ENCODE results near the gene SYNDIG1.

Gene SYNDIG1

GRCh38 chr20:24470746-24471582, 1.5 kb downstream of the SYNDIG1 start:
- H3K4me3 ChIP-seq (ENCODE audit: low read depth, low read length) = peak overlapping the region; percentile 53
- TF ChIP-seq CTCF (conservative IDR thresholded peaks at IDR 0.05; ENCODE audit: low read depth, low read length) = no peak

GRCh38 chr20:24472426-24472825, 3.0 kb downstream of the SYNDIG1 start:
- no peak for TF ChIP-seq CTCF (conservative IDR thresholded peaks at IDR 0.05; ENCODE audit: low read depth, low read length)
- H3K4me3 ChIP-seq (ENCODE audit: low read depth, low read length) = no peak overlapping the region
- DNase-seq (ENCODE audit: low read depth) = no peak

More at GRCh38 chr20:24470746-24471582, 1.5 kb downstream of the SYNDIG1 start:
- no peak for DNase-seq (ENCODE audit: low read depth)

GRCh38 chr20:24473435-24474223, 4.2 kb downstream of the SYNDIG1 start:
- TF ChIP-seq CTCF (conservative IDR thresholded peaks at IDR 0.05; ENCODE audit: low read depth, low read length) = no peak
- H3K4me3 ChIP-seq (ENCODE audit: low read depth, low read length) = no peak overlapping the region
- no peak for DNase-seq (ENCODE audit: low read depth)

GRCh38 chr20:24477831-24478547, 8.6 kb downstream of the SYNDIG1 start:
- no peak overlapping the region for H3K4me3 ChIP-seq (ENCODE audit: low read depth, low read length)
- no peak for DNase-seq (ENCODE audit: low read depth)
- TF ChIP-seq CTCF (conservative IDR thresholded peaks at IDR 0.05; ENCODE audit: low read depth, low read length) = no peak

- H3K4me3 ChIP-seq (ENCODE audit: low read depth, low read length) = no peak overlapping the region
- DNase-seq (ENCODE audit: low read depth) = no peak
- TF ChIP-seq CTCF (conservative IDR thresholded peaks at IDR 0.05; ENCODE audit: low read depth, low read length) = no peak
Observed at GRCh38 chr20:24478584-24478983, 9.2 kb downstream of the SYNDIG1 start.

- H3K4me3 ChIP-seq (ENCODE audit: low read depth, low read length) = no peak overlapping the region
- no peak for DNase-seq (ENCODE audit: low read depth)
- TF ChIP-seq CTCF (conservative IDR thresholded peaks at IDR 0.05; ENCODE audit: low read depth, low read length) = no peak
Observed at GRCh38 chr20:24479106-24479505, 9.7 kb downstream of the SYNDIG1 start.

Measured in choroid plexus epithelial cell (primary cell).